Karpas-422 (cell line): ENCODE results near the gene GNA12. TPM values are rescaled to one million over a fixed set of nuclear protein-coding genes. Genes with fewer than 3 reads are reported as not detected.

ENCODE experiments used
- DNase-seq: peaks from one replicate; pipeline ENCODE4 v3.0.0-alpha.2; 2015
- H2AFZ ChIP-seq: fragments of 200-600 bp; sonication (generic); 2 replicates; pipeline ENCODE4 v1.6.1; 2014; ENCODE audit warnings: antibody characterized with exemption, low read length, mixed read lengths
- H3K27ac ChIP-seq: fragments of 200-600 bp; sonication (generic); 2 replicates; pipeline ENCODE4 v1.5.1; 2014; ENCODE audit warnings: mild to moderate bottlenecking, low read length, moderate library complexity
- H3K27me3 ChIP-seq: fragments of 200-600 bp; sonication (generic); 2 replicates; pipeline ENCODE4 v1.6.1; 2014; ENCODE audit warnings: low read length, mixed read lengths
- H3K36me3 ChIP-seq: fragments of 200-600 bp; sonication (generic); 2 replicates; pipeline ENCODE4 v1.6.1; 2014; ENCODE audit warnings: low read length, mixed read lengths; ENCODE audit not compliant: insufficient read depth
- H3K4me1 ChIP-seq: fragments of 200-600 bp; sonication (generic); 2 replicates; pipeline ENCODE4 v1.6.1; 2014; ENCODE audit warnings: mild to moderate bottlenecking, low read length, mixed read lengths
- H3K4me2 ChIP-seq: fragments of 200-600 bp; sonication (generic); 2 replicates; pipeline ENCODE4 v1.6.1; 2014; ENCODE audit warnings: low read length, low read depth, mild to moderate bottlenecking; ENCODE audit not compliant: poor library complexity, severe bottlenecking
- H3K4me3 ChIP-seq: fragments of 200-600 bp; sonication (generic); 2 replicates; pipeline ENCODE4 v1.5.1; 2014; ENCODE audit warnings: mild to moderate bottlenecking, antibody characterized with exemption, low read length, mixed read lengths
- H3K79me2 ChIP-seq: fragments of 200-600 bp; sonication (generic); 2 replicates; pipeline ENCODE4 v1.6.1; 2014; ENCODE audit warnings: mild to moderate bottlenecking, low read length, mixed read lengths
- H3K9ac ChIP-seq: fragments of 200-600 bp; sonication (generic); 2 replicates; pipeline ENCODE4 v1.6.0; 2014; ENCODE audit warnings: low read length
- H3K9me2 ChIP-seq: fragments of 200-600 bp; sonication (generic), shearing (Covaris generic); replicated peaks from 2 replicates; pipeline ENCODE4 v1.6.0; 2014; ENCODE audit warnings: mild to moderate bottlenecking, low read length, moderate library complexity; ENCODE audit not compliant: insufficient read depth
- H3K9me3 ChIP-seq: fragments of 300-700, 200-600 bp; sonication (generic); 2 replicates; pipeline ENCODE4 v1.6.1; 2014; ENCODE audit warnings: low read length, mixed read lengths
- H4K20me1 ChIP-seq: fragments of 200-600 bp; sonication (generic); 2 replicates; pipeline ENCODE4 v1.6.1; 2014; ENCODE audit warnings: mild to moderate bottlenecking, antibody characterized with exemption, low read length, low read depth; ENCODE audit not compliant: insufficient read depth
- total RNA-seq: library from RNA; depleted of rRNA; stranded (reverse); fragments of >200 nt; shearing (Covaris generic); gene quantifications from 2 replicates; pipeline ENCODE4 v1.2.3, GENCODE V29; 2014; ENCODE audit warnings: low replicate concordance

Gene GNA12
- total RNA-seq, 1 experiment from 2014 or later, result 3.1 TPM

DNA sequence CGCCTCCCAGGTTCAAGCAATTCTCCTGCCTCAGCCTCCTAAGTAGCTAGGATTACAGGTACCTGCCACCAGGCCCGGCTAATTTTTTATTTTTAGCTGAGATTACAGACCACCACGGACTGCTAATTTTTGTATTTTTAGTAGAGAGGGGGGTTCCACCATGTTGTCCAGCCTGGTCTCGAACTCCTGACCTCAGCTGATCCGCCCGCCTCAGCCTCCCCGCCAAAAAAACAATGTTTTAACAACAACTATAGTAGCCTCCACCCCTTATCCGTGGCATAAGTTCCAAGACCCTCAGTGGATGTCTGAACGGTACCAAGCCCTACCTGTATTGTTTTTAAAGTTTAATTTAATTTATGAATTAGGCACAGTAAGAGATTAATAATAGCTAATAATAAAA lies 48.2 kb downstream of the GNA12 start:
- Histone ChIP-seq H3K4me3 (no peak overlapping the region), H4K20me1 (peaks cover 14% of the 10 kb centered on the region; the same call in 1 of the 2 replicates), H2AFZ (no peak overlapping the region), H3K27me3 (no peaks in the 10 kb centered on the region), H3K9ac (no peak overlapping the region), H3K9me3 (no peaks in the 10 kb centered on the region), H3K79me2 (no peaks in the 10 kb centered on the region), H3K9me2 (no peaks in the 10 kb centered on the region), H3K27ac (no peak overlapping the region), H3K4me2 (no peak overlapping the region), H3K4me1 (no peaks in the 10 kb centered on the region), H3K36me3 (no peaks in the 10 kb centered on the region)
- no peak for DNase-seq

GRCh38 chr7:2794836-2795636 lies 49.1 kb downstream of the GNA12 start:
- Histone ChIP-seq H3K4me3 (no peak overlapping the region), H3K9me3 (no peaks in the 10 kb centered on the region), H3K79me2 (no peaks in the 10 kb centered on the region), H3K4me1 (no peaks in the 10 kb centered on the region), H3K27me3 (no peaks in the 10 kb centered on the region), H3K4me2 (no peak overlapping the region), H2AFZ (no peak overlapping the region), H3K9ac (no peak overlapping the region), H3K27ac (no peak overlapping the region), H3K9me2 (no peaks in the 10 kb centered on the region), H3K36me3 (no peaks in the 10 kb centered on the region), H4K20me1 (peaks cover 14% of the 10 kb centered on the region; the same call in 1 of the 2 replicates)
- no peak for DNase-seq

GRCh38 chr7:2792856-2793487 lies 51.1 kb downstream of the GNA12 start:
- peaks cover 7% of the 10 kb centered on the region; the same call in 1 of the 2 replicates for H4K20me1 ChIP-seq

DNA sequence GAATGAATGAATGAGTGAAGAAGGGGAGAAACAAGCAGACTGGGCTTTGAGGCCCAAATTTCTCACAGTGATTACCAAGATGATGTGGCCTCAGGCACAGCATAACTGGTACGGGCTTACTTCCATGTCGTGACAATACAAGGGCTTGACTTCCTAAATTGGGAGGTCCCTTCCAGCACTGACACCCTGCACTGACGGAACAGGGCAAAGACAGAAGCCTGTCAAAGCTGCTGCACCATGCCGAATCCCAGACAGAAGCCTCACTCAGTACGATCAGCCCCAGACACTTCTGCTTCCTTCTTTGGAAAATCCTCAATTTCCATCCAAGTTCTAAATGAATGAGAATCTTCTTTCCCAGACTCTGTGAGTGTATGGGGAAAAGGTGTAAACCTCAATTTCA lies 51.9 kb downstream of the GNA12 start:
- Histone ChIP-seq H4K20me1 (no peaks in the 10 kb centered on the region; the same call in 1 of the 2 replicates), H3K27me3 (no peaks in the 10 kb centered on the region), H3K27ac (no peak overlapping the region), H3K79me2 (no peaks in the 10 kb centered on the region), H3K9me3 (no peaks in the 10 kb centered on the region), H3K9me2 (no peaks in the 10 kb centered on the region), H3K36me3 (no peaks in the 10 kb centered on the region), H3K4me2 (no peak overlapping the region), H3K4me1 (no peaks in the 10 kb centered on the region), H2AFZ (no peak overlapping the region), H3K9ac (no peak overlapping the region), H3K4me3 (no peak overlapping the region)
- no peak for DNase-seq

More at GRCh38 chr7:2792856-2793487, 51.1 kb downstream of the GNA12 start:
- H3K4me2 ChIP-seq, result no peak overlapping the region
- no peak overlapping the region for H3K9ac ChIP-seq
- H2AFZ ChIP-seq, result no peak overlapping the region
- H3K36me3 ChIP-seq, result no peaks in the 10 kb centered on the region
- H3K9me2 ChIP-seq, result no peaks in the 10 kb centered on the region
- H3K9me3 ChIP-seq, result no peaks in the 10 kb centered on the region
- H3K79me2 ChIP-seq, result no peaks in the 10 kb centered on the region
- H3K4me3 ChIP-seq, result no peak overlapping the region
- H3K27me3 ChIP-seq, result no peaks in the 10 kb centered on the region
- no peaks in the 10 kb centered on the region for H3K4me1 ChIP-seq
- no peak overlapping the region for H3K27ac ChIP-seq
- DNase-seq, result no peak

DNA sequence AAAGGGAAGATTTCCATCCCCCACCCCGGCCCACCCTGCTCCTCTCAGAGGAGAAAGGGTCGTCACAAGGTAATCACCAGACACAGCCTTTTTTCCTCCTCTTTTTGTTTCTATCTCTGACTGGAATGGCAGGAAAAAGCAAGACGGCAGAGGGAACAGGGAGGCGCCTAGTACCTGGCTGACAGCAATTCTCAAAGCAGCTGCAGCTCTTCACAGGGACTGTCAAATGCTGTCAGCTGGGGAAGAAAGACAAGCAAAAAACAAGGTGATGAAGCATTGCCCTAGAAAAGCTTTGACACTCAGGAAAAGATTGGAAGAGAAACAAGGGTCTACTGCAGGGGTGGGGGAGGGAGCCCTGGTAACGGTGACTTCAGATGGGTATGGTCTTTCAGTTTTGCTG lies 52.7 kb downstream of the GNA12 start:
- Histone ChIP-seq H3K79me2 (no peaks in the 10 kb centered on the region), H3K9me3 (no peaks in the 10 kb centered on the region), H3K27ac (no peak overlapping the region), H2AFZ (no peak overlapping the region), H4K20me1 (no peaks in the 10 kb centered on the region; the same call in 1 of the 2 replicates), H3K4me3 (no peak overlapping the region), H3K4me1 (no peaks in the 10 kb centered on the region), H3K9me2 (no peaks in the 10 kb centered on the region), H3K27me3 (no peaks in the 10 kb centered on the region), H3K4me2 (no peak overlapping the region), H3K9ac (no peak overlapping the region), H3K36me3 (no peaks in the 10 kb centered on the region)
- DNase-seq, result no peak

- no peaks in the 10 kb centered on the region for H3K4me1 ChIP-seq
- H2AFZ ChIP-seq, result no peak overlapping the region
- H3K27me3 ChIP-seq, result no peaks in the 10 kb centered on the region
- H3K9ac ChIP-seq, result no peak overlapping the region
- no peaks in the 10 kb centered on the region for H3K9me2 ChIP-seq
- H3K79me2 ChIP-seq, result no peaks in the 10 kb centered on the region
- H4K20me1 ChIP-seq, result no peaks in the 10 kb centered on the region; the same call in 1 of the 2 replicates
- DNase-seq, result no peak
- H3K4me2 ChIP-seq, result no peak overlapping the region
- no peaks in the 10 kb centered on the region for H3K36me3 ChIP-seq
- H3K4me3 ChIP-seq, result no peak overlapping the region
- H3K9me3 ChIP-seq, result no peaks in the 10 kb centered on the region
- no peak overlapping the region for H3K27ac ChIP-seq
Measured at GRCh38 chr7:2787251-2787951, 56.7 kb downstream of the GNA12 start.

DNA sequence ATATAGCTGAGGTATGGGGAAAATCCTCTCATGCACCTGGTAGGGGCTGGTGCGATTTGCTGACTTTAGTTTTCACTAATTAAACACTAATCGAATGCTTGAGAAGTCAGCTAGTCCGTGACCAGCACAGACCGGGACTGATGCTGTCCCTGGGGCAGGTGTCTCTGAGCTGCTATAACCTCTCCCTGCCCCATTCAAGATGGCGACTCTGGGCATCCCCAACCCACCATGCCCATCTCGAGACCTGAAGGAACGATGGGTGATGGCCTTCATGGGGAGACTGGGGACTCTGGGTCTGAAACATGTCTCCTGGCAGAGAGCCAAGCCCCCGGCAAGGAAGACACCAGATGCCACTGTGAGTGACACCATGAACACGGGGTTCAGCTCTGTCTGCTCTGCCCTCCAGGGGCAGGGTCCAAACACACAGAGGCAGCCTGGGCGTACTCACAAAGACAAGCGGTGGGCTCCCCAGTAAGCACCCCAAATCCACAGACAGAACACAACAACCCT lies 57.4 kb downstream of the GNA12 start:
- Histone ChIP-seq H3K27me3 (no peaks in the 10 kb centered on the region), H3K4me1 (no peaks in the 10 kb centered on the region), H4K20me1 (peaks cover 3% of the 10 kb centered on the region; the same call in 1 of the 2 replicates), H3K9me2 (no peaks in the 10 kb centered on the region), H3K36me3 (no peaks in the 10 kb centered on the region), H3K4me2 (no peak overlapping the region), H3K9ac (no peak overlapping the region), H3K9me3 (no peaks in the 10 kb centered on the region), H3K79me2 (no peaks in the 10 kb centered on the region), H3K4me3 (no peak overlapping the region), H2AFZ (no peak overlapping the region), H3K27ac (no peak overlapping the region)
- no peak for DNase-seq

- Histone ChIP-seq H2AFZ (no peak overlapping the region), H3K9ac (no peak overlapping the region), H3K27me3 (no peaks in the 10 kb centered on the region), H3K4me2 (no peak overlapping the region), H3K4me3 (no peak overlapping the region), H3K9me3 (no peaks in the 10 kb centered on the region), H3K9me2 (no peaks in the 10 kb centered on the region), H3K27ac (no peak overlapping the region), H3K36me3 (no peaks in the 10 kb centered on the region), H3K4me1 (no peaks in the 10 kb centered on the region), H4K20me1 (peaks cover 7% of the 10 kb centered on the region; the same call in 1 of the 2 replicates), H3K79me2 (no peaks in the 10 kb centered on the region)
- DNase-seq, result no peak
Measured at GRCh38 chr7:2785071-2785500, 59.0 kb downstream of the GNA12 start.
